Gastrocnemius medialis (tissue), 4 donors: Measurements from ENCODE around the gene UPP1. TPM values are rescaled to one million over a fixed set of nuclear protein-coding genes. Genes with fewer than 3 reads are reported as not detected.
A peak's percentile ranks its signal among the peaks of the same experiment; 100 is the strongest.

Experiments used
- ATAC-seq, 2 donors: fragments of 150-250 bp; one replicate each; pipeline ENCODE4 v1.9.1; 2016
- DNase-seq, 2 donors: peaks; one replicate each; pipeline ENCODE4 v3.0.0-alpha.2; 2019
- H3K27ac ChIP-seq, 4 donors: fragments of 200-600 bp; sonication (generic); 1 replicate in 1 of 4; 2 replicates in 3 of 4; pipeline ENCODE4 v1.5.1; 2016 to 2018; ENCODE audit warnings: mild to moderate bottlenecking in 2 of 4, moderate library complexity in 1 of 4
- H3K27me3 ChIP-seq, 3 donors: fragments of 200-600 bp; sonication (generic) in 2 of 3; 1 replicate in 1 of 3; 2 replicates in 2 of 3; pipeline versions ENCODE4 v1.5.1 to v1.6.0; 2016 to 2019; ENCODE audit warnings: mild to moderate bottlenecking in 1 of 3, moderate library complexity in 1 of 3
- H3K36me3 ChIP-seq, 2 donors: fragments of 200-600 bp; sonication (generic) in 1 of 2; one replicate each; pipeline ENCODE4 v1.5.1; 2017 to 2018
- H3K4me1 ChIP-seq, 2 donors: fragments of 200-600 bp; sonication (generic) in 1 of 2; one replicate each; pipeline ENCODE4 v1.5.1; 2016 to 2017; ENCODE audit warnings: mild to moderate bottlenecking in 2 of 2
- H3K4me3 ChIP-seq, 4 donors: fragments of 200-600 bp; sonication (generic) in 3 of 4; 1 replicate in 1 of 4; 2 replicates in 3 of 4; pipeline ENCODE4 v1.5.1; 2016 to 2019; ENCODE audit warnings: mild to moderate bottlenecking in 2 of 4
- H3K9me3 ChIP-seq, 3 donors: fragments of 200-600 bp; sonication (generic) in 2 of 3; 1 replicate in 1 of 3; 2 replicates in 2 of 3; pipeline ENCODE4 v1.5.1; 2016 to 2019
- POLR2A ChIP-seq, 2 donors: fragments of 450-650 bp; IDR thresholded peaks; one replicate each; pipeline ENCODE4 v1.6.1; 2017; ENCODE audit warnings: antibody characterized with exemption in 2 of 2, mild to moderate bottlenecking in 2 of 2, moderate library complexity in 2 of 2
- in situ Hi-C, 4 donors: fragments of 200-750 bp; cut with MboI; loops; one replicate each; pipeline versions ENCODE4 v1.15.0 to v1.8.0; 2017; ENCODE audit warnings: low sequenced_read_pairs in 4 of 4
- intact Hi-C: fragments of 100-400 bp; cut with DNase I; formaldehyde crosslinking; loops from one replicate; pipeline ENCODE4 v1.15.1; 2023; ENCODE audit warnings: low total_unique reads
- total RNA-seq, 4 donors: library from RNA; depleted of rRNA; stranded (reverse); fragments of >200 nt; gene quantifications; one replicate each; pipeline versions ENCODE4 v1.1.0 to v1.2.3, GENCODE V29; 2016
- TF ChIP-seq, protein P1 (sequence below), 5 experiments: fragments of 450-650 bp in 3 of 5; fragments of 200-600 bp in 2 of 5; sonication (generic) in 2 of 5; IDR thresholded peaks in 4 of 5; conservative IDR thresholded peaks in 1 of 5; 1 replicate in 4 of 5; 2 replicates in 1 of 5; pipeline ENCODE4 v1.5.1; 2016 to 2019; ENCODE audit warnings: antibody characterized with exemption in 5 of 5, mild to moderate bottlenecking in 3 of 5, moderate library complexity in 3 of 5

Gene UPP1
- total RNA-seq, 4 donors from 2014 or later, result 1.7 to 7.1 (median 5.8) TPM

DNA sequence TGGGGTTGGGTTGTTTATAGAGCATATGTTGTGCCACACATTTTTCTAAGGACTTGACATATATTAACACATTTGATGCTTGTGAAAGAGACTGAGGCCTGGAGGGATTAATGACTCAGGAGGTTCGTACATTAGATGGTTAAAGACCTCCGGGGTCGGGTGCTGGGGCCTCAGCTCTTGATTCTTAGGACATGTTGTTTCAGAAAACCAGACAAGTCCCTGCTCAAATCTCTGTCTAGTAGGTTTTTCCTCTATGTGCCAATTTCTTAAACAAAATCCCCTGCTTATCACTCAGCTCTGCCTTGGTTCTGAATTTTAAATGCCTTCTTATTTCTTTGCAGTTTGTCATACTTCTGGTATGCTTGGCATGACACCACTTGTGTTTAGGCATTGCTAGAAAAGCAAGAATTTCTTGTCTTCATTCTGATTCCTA lies 5.8 kb downstream of the UPP1 start:
- no peaks in the 10 kb centered on the region for H3K9me3 ChIP-seq
- intact Hi-C loops (no loop called here), in situ Hi-C loops (loop anchor here in 2 of 4 donors (10.0 kb wide), 2 partner anchors 110 to 120 kb away; partner anchors contain the start of gene HUS1 (in 1 of the 2))
- ATAC-seq, result no peak
- TF ChIP-seq, protein P1, sequence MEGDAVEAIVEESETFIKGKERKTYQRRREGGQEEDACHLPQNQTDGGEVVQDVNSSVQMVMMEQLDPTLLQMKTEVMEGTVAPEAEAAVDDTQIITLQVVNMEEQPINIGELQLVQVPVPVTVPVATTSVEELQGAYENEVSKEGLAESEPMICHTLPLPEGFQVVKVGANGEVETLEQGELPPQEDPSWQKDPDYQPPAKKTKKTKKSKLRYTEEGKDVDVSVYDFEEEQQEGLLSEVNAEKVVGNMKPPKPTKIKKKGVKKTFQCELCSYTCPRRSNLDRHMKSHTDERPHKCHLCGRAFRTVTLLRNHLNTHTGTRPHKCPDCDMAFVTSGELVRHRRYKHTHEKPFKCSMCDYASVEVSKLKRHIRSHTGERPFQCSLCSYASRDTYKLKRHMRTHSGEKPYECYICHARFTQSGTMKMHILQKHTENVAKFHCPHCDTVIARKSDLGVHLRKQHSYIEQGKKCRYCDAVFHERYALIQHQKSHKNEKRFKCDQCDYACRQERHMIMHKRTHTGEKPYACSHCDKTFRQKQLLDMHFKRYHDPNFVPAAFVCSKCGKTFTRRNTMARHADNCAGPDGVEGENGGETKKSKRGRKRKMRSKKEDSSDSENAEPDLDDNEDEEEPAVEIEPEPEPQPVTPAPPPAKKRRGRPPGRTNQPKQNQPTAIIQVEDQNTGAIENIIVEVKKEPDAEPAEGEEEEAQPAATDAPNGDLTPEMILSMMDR (IDR thresholded peaks at IDR 0.05 in 4 of 5, conservative IDR thresholded peaks at IDR 0.05 in 1 of 5), result no peak
- no peak for TF ChIP-seq POLR2A (IDR thresholded peaks at IDR 0.05)
- no peak overlapping the region for H3K27ac ChIP-seq
- no peaks in the 10 kb centered on the region for H3K4me1 ChIP-seq
- no peaks in the 10 kb centered on the region for H3K27me3 ChIP-seq
- peaks cover 0 to 39% of the 10 kb centered on the region in 2 donors for H3K36me3 ChIP-seq
- no peak overlapping the region for H3K4me3 ChIP-seq
- DNase-seq, result no peak

GRCh38 chr7:48096273-48096672 lies 7.2 kb downstream of the UPP1 start:
- H3K4me3 ChIP-seq, result no peak overlapping the region
- in situ Hi-C loops (loop anchor here in 2 of 4 donors (10.0 kb wide), 2 partner anchors 111 to 121 kb away; partner anchors contain the start of gene HUS1 (in 1 of the 2)), intact Hi-C loops (no loop called here)
- peak overlapping the region in 3 of 4 donors; percentile 1 to 23 (median 8) for H3K27ac ChIP-seq
- no peaks in the 10 kb centered on the region for H3K27me3 ChIP-seq
- peaks cover 0 to 41% of the 10 kb centered on the region in 2 donors for H3K36me3 ChIP-seq
- DNase-seq (no peak), ATAC-seq (no peak)
- no peaks in the 10 kb centered on the region for H3K9me3 ChIP-seq
- no peaks in the 10 kb centered on the region for H3K4me1 ChIP-seq
- TF ChIP-seq POLR2A (IDR thresholded peaks at IDR 0.05), result no peak
- TF ChIP-seq, protein P1 (IDR thresholded peaks at IDR 0.05 in 4 of 5, conservative IDR thresholded peaks at IDR 0.05 in 1 of 5), result no peak

DNA sequence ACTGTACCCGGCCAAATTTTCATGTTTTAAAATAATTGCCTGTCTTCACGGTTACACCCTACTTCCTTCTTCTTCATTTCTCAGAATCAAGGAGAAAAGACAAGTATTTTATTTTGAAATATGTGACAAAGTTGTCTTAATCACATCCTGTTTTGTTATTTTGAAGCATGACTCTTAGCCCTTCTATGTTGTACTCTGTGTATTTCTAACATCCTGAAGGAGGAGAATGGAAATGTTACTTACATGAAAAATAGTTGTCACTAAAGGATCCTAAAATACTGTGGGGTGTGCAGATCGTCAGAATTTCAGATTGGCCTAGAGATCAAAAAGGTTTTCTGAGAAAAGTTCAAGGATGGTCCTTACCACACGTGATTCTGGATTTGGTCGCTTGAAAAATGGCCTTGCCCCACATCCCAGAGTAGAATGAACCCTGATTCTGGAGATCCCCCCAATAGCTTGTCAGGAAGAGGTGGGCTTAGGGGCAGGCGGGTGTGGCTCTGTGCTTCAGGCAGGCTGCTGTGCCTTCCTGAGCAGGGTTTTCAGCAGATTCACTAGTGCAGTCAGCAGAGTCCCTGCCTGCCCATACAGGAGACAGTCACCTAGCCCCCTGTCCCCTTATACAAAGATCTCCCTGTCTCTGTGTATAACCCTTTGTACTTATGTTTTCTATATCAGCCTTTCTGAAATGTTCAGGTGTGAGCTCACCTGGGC lies 8.6 kb downstream of the UPP1 start:
- Histone ChIP-seq H3K4me1 (no peaks in the 10 kb centered on the region), H3K4me3 (no peak overlapping the region), H3K36me3 (peaks cover 0 to 52% of the 10 kb centered on the region in 2 donors), H3K9me3 (no peaks in the 10 kb centered on the region), H3K27ac (peak overlapping the region in 3 of 4 donors; percentile 1 to 39 (median 27)), H3K27me3 (no peaks in the 10 kb centered on the region)
- no peak for ATAC-seq
- in situ Hi-C loops, result loop anchor here in 2 of 4 donors (10.0 kb wide), 2 partner anchors 113 to 123 kb away; partner anchors contain the start of gene HUS1 (in 1 of the 2)
- TF ChIP-seq, protein P1 (IDR thresholded peaks at IDR 0.05 in 4 of 5, conservative IDR thresholded peaks at IDR 0.05 in 1 of 5), result no peak
- TF ChIP-seq POLR2A (IDR thresholded peaks at IDR 0.05), result no peak
- no peak for DNase-seq
- intact Hi-C loops, result no loop called here

GRCh38 chr7:48098846-48099245 lies 9.8 kb downstream of the UPP1 start:
- DNase-seq, result no peak
- TF ChIP-seq POLR2A (IDR thresholded peaks at IDR 0.05), result no peak
- TF ChIP-seq, protein P1 (IDR thresholded peaks at IDR 0.05 in 4 of 5, conservative IDR thresholded peaks at IDR 0.05 in 1 of 5), result no peak
- no peak for ATAC-seq
- H3K4me3 ChIP-seq, result no peak overlapping the region
- intact Hi-C loops, result no loop called here
- no peaks in the 10 kb centered on the region for H3K9me3 ChIP-seq
- no peaks in the 10 kb centered on the region for H3K4me1 ChIP-seq
- in situ Hi-C loops, result loop anchor here in 2 of 4 donors (10.0 kb wide), 2 partner anchors 114 to 124 kb away; partner anchors contain the start of gene HUS1 (in 1 of the 2)
- no peaks in the 10 kb centered on the region for H3K27me3 ChIP-seq
- H3K36me3 ChIP-seq, result peaks cover 0 to 59% of the 10 kb centered on the region in 2 donors
- no peak overlapping the region for H3K27ac ChIP-seq
